Astrocyte of the cerebellum (primary cell): ENCODE data around the gene CACNA1H.

ENCODE experiments used
- DNase-seq: peaks from one replicate; pipeline ENCODE4 v3.0.0-alpha.2; 2011; ENCODE audit warnings: low read depth
- H3K4me3 ChIP-seq: 2 replicates; pipeline ENCODE4 v1.5.1; 2011; ENCODE audit warnings: mild to moderate bottlenecking, low read depth, low read length, moderate library complexity
- CTCF ChIP-seq: IDR thresholded peaks from 2 replicates; pipeline ENCODE4 v1.5.1; 2012; ENCODE audit warnings: low read length, low read depth, moderate library complexity, mild to moderate bottlenecking; ENCODE audit errors: missing control alignments
- in situ Hi-C: cut with HindIII; loops from 2 replicates; pipeline ENCODE4 v1.10.0; 2017; ENCODE audit warnings: low sequenced_read_pairs

Gene CACNA1H

GRCh38 chr16:1108299-1109252 lies 44.3 kb upstream of the CACNA1H start:
- no peak for TF ChIP-seq CTCF
- DNase-seq, result no peak
- no peak overlapping the region for H3K4me3 ChIP-seq
- in situ Hi-C loops, result no loop called here

DNA sequence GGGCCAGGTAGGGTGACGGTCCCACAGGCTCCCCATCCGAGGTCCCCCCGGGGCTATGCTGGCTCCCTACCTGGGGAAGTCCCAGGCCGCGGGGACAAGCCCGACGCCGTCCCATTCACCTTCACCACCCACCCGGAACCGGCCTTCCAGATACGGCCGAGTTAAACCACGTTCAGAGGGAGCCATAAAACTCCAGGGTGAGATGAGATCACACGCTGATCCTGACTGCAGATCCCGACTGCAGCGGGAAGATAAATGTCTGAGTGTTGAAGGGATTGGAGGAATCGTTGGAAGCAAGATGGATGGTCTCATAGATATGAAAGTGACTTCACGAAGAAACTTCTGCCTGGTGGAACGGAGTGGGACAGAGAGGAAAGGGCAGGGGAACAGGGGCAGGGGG lies 43.3 kb upstream of the CACNA1H start:
- DNase-seq, result no peak
- H3K4me3 ChIP-seq, result no peak overlapping the region
- no peak for TF ChIP-seq CTCF
- in situ Hi-C loops, result loop anchor here (5.0 kb wide), 2 partner anchors 73 to 122 kb away; no protein-coding TSS in a partner anchor

GRCh38 chr16:1112506-1113184 lies 40.3 kb upstream of the CACNA1H start:
- TF ChIP-seq CTCF, result no peak
- DNase-seq, result no peak
- in situ Hi-C loops, result loop anchor here (5.0 kb wide), 2 partner anchors 70 to 125 kb away; no protein-coding TSS in a partner anchor
- H3K4me3 ChIP-seq, result no peak overlapping the region

DNA sequence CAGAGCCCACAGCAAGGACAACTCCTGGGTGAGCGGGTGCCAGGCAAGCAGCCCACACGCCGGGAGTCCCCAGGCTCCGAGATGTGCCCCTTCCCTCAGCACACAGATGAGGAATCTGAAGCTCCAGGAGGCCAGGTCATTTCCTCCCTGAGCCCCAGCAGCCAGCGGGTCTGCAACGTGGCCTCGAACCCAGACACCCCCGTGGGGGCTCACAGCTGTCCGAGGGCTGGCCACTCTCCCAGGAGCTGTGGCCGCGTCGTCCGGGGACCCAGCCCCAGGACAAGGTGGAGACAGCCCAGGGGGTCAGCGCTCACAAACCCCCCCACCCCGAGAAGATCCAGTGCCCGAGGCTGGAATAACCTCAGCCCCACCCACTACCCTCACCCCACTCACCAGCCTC lies 39.4 kb upstream of the CACNA1H start:
- H3K4me3 ChIP-seq, result no peak overlapping the region
- no peak for TF ChIP-seq CTCF
- no peak for DNase-seq
- in situ Hi-C loops, result loop anchor here (5.0 kb wide), 2 partner anchors 69 to 126 kb away; no protein-coding TSS in a partner anchor

- no peak for TF ChIP-seq CTCF
- in situ Hi-C loops, result loop anchor here (5.0 kb wide), 2 partner anchors 68 to 127 kb away; no protein-coding TSS in a partner anchor
- DNase-seq, result no peak
- H3K4me3 ChIP-seq, result no peak overlapping the region
Measured at GRCh38 chr16:1113889-1114526, 38.9 kb upstream of the CACNA1H start.

GRCh38 chr16:1116693-1117077 lies 36.2 kb upstream of the CACNA1H start:
- TF ChIP-seq CTCF, result no peak
- no peak overlapping the region for H3K4me3 ChIP-seq
- in situ Hi-C loops, result no loop called here
- DNase-seq, result no peak
